Dermis microvascular lymphatic vessel endothelial cell (primary cell): Measurements from ENCODE around the gene PSMB1. TPM values are rescaled to one million over a fixed set of nuclear protein-coding genes. Genes with fewer than 3 reads are reported as not detected.
"Not testable (repeated sequence)": the region's sequence is repeated elsewhere in the genome, so short reads cannot be mapped to it uniquely, and the experiment has no call there.

ENCODE experiments used
- DNase-seq, 2 donors: peaks; one replicate each; pipeline versions ENCODE4 v3.0.0 to v3.0.0-alpha.2; 2010; ENCODE audit warnings: low read depth in 2 of 2
- total RNA-seq: library from RNA; depleted of rRNA; stranded (reverse); fragments of >200 nt; gene quantifications from 2 replicates; pipeline ENCODE4 v1.2.1, GENCODE V29; 2014

Gene PSMB1
- total RNA-seq, 1 donor from 2014 or later: 347 TPM

- no peak for DNase-seq
Measured at GRCh38 chr6:170503414-170503761, 49.7 kb downstream of the PSMB1 start.

DNA sequence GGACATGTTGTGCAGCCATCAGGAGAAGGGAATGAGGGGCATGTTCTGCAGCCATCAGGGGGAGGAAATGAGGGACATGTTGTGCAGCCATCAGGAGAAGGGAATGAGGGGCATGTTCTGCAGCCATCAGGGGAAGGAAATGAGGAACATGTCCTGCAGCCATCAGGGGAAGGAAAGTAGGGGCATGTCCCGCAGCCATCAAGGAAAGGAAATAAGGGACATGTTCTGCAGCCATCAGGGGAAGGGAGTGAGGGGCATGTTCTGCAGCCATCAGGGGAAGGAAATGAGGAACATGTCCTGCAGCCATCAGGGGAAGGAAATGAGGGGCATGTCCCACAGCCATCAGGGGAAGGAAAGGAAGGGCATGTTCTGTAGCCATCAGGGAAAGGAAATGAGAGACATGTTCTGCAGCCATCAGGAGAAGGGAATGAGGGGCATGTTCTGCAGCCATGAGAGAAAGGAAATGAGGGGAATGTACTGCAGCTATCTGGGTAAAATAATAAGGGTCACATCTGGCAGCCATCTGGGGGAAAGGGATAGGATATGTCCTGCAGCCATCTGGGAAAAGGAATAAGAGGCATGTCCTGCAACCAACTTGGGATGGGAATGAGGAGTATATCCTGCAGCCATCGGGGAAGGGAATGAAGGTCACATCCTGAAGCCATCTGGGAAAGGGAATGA, 50.2 kb downstream of the PSMB1 start:
- DNase-seq: not testable (repeated sequence)

GRCh38 chr6:170502268-170502667, 50.8 kb downstream of the PSMB1 start:
- DNase-seq: not testable (repeated sequence)

DNA sequence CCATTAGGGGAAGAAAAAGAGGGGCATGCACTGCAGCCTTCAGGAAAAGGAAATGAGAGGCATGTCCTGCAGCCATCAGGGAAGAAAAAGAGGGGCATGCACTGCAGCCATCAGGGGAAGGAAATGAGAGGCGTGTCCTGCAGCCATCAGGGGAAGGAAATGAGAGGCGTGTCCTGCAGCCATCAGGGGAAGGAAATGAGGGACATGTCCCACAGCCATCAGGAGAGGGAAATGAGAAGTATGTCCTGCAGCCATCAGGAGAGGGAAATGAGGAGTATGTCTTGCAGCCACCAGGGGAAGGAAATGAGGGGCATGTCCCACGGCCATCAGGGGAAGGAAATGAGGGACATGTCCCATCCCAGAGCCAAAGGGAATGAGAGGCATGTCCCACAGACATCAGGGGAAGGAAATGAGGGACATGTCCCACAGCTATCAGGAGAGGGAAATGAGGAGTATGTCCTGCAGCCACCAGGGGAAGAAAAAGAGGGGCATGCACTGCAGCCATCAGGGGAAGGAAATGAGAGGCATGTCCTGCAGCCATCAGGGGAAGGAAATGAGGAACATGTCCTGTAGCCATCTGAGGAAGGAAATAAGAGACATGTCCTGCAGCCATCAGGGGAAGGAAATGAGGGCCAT, 52.0 kb downstream of the PSMB1 start:
- no peak for DNase-seq

DNA sequence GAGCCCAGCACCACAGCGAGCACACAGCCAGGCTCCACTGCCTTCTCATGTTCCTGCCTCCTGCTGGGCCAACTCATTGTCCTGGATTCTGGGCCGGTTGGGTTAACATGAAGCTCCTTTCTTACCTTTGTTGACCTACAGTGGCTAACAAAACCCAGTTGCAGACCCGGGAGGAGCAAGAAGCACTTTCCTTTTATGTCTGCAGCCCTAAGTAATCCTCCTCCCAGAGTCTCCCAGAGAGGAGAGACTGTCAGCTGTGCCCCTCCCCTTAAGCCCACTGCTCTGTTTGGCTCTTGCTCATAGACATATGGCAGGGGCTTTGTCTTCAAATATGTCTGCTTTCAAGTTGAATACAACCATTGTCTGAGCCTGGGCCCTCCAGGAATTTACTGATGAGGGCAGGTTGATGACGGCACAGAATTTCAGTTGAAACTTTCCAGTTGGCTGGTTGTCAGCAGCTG, 55.2 kb downstream of the PSMB1 start:
- DNase-seq: no peak

GRCh38 chr6:170493354-170493753, 59.8 kb downstream of the PSMB1 start:
- DNase-seq: no peak

GRCh38 chr6:170490259-170490658, 62.8 kb downstream of the PSMB1 start:
- DNase-seq: no peak

DNA sequence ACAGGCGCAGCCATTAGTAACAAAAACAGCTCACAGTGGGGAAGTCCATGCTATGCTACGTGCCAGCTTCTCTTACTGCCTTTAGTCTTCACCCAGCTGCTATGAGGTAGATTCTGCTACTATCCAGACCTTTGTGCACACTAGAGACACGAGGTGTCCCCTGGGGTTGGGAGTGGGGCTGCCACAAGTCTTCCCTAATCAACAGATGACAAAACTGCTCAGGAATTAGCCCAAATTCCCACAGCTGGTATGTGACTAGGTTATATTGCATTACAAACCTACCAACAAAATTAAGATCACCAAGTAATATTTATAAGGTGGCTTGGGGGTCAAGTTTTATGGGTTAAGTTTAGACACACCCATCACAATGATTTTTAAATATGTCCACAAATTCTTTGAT, 63.3 kb downstream of the PSMB1 start:
- no peak for DNase-seq

DNA sequence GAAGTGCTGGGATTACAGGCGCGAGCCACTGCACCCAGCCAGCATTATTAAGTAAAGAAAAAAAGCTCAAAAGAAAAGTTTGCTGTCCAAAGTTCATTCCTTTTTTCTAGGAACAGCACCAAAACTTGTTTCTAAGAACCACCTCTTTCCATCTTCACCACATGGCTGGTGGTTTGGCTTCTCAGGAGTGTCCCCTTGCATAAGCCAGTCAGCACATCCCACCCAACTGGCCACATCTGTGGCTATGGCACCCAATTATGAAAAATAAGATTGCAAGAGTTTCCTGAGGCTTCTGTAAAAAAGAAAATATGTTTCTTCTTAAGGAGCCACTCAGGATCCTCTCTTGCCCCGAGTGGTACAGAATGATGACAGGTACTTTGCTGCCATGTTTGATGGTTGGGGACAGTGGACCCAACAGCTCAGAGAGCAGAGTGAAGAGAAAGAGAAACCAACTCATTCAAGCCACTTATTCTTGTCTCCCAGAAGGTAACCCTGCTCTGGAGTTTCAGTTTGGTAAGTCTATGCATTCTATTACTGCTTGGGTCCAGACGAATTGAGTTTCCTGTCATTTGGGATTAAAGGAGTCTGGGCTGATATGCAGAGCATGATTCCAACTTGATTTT, 65.3 kb downstream of the PSMB1 start:
- no peak for DNase-seq

DNA sequence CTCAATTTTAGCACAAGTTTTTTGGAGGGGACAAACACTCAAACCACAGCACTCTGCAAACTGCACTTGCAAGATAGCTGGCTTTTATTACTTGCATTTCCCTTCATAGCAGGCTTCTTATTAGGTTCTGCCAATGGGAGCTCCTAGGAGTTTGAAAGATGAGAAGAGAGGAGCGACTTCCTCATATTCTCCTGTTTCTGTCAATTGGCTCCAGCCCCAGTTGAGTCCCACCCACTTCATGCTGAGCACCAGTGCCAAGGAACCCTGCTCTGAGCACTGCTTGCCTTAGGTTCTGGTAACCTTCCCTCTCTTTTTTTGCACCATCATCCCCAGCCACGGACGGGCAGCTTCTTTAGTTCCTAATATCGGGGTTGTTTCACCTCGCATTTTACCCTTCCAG, 67.9 kb downstream of the PSMB1 start:
- no peak for DNase-seq

Other genes starting within 250 kb of the PSMB1 start
- gene FAM120B, start 246.5 kb downstream of the PSMB1 start, total RNA-seq: 9.0 and 13.1 TPM in 2 replicates
- 6.3 and 8.7 TPM in 2 replicates for gene TBP, start 1.1 kb upstream of the PSMB1 start, total RNA-seq
- gene PDCD2, start 31.3 kb upstream of the PSMB1 start, total RNA-seq: 47.9 and 59.8 TPM in 2 replicates